A549 (cell line): ENCODE results near the gene TNS1. TPM values are rescaled to one million over a fixed set of nuclear protein-coding genes. Genes with fewer than 3 reads are reported as not detected.

ENCODE experiments used
- ATAC-seq, 2 experiments: fragments of 200-7000 bp in 1 of 2; fragments of >200 bp in 1 of 2; cut with Nextera tagmentation in 1 of 2; cut with Tn5 transposase in 1 of 2; 3 replicates each; pipeline versions ENCODE4 v1.8.0 to v1.9.1; 2018 to 2020; ENCODE audit warnings: mild to moderate bottlenecking in 1 of 2, moderate library complexity in 1 of 2
- CTCF ChIA-PET: fragments of 300-600 bp; sonication (Branson Sonifier 250); formaldehyde crosslinking; extraction: SDS; loops from one replicate; lab custom pipeline; 2021; ENCODE audit warnings: antibody characterized with exemption, inconsistent platforms; lab: Yijun Ruan, JAX
- POLR2A ChIA-PET: fragments of 350-600 bp; formaldehyde crosslinking; extraction: SDS; loops from one replicate; lab custom pipeline; 2021; ENCODE audit warnings: antibody characterized with exemption, inconsistent platforms; lab: Yijun Ruan, JAX
- DNase-seq, 2 experiments: peaks; one replicate each; pipeline versions ENCODE4 v3.0.0 to v3.0.0-alpha.2; 2011 to 2016; ENCODE audit warnings: low read depth in 1 of 2, low spot score in 1 of 2
- FAIRE-seq: peaks from 2 replicates; lab custom pipeline; 2011; peaks lifted over from hg19 to GRCh38; lab: Jason Lieb, UNC
- H3K27ac ChIP-seq, 2 experiments: fragments of >200 bp; sonication (Bioruptor Twin); formaldehyde crosslinking; 3 replicates each; pipeline ENCODE4 v1.5.1; 2016 to 2017
- H3K4me1 ChIP-seq: fragments of >200 bp; sonication (Bioruptor Twin); formaldehyde crosslinking; 3 replicates; pipeline ENCODE4 v1.6.1; 2016
- H3K4me2 ChIP-seq: fragments of >200 bp; sonication (Bioruptor Twin); formaldehyde crosslinking; 3 replicates; pipeline ENCODE4 v1.6.1; 2016
- H3K4me3 ChIP-seq: fragments of >200 bp; sonication (Bioruptor Twin); formaldehyde crosslinking; 3 replicates; pipeline ENCODE4 v1.5.1; 2016
- H3K9me3 ChIP-seq: fragments of >200 bp; sonication (Bioruptor Twin); formaldehyde crosslinking; 3 replicates; pipeline ENCODE4 v1.6.1; 2016
- CBX2 ChIP-seq: fragments of 200-600 bp; sonication (generic); IDR thresholded peaks from 2 replicates; pipeline ENCODE4 v1.6.1; 2016; ENCODE audit warnings: low read depth, mild to moderate bottlenecking, borderline replicate concordance
- EHMT2 ChIP-seq: fragments of 200-600 bp; sonication (generic); IDR thresholded peaks from 2 replicates; pipeline ENCODE4 v1.6.1; 2016; ENCODE audit warnings: antibody characterized with exemption, low read depth, mild to moderate bottlenecking, moderate library complexity
- FOSB ChIP-seq: fragments of 250-450 bp; sonication (Bioruptor Pico); IDR thresholded peaks from 2 replicates; pipeline ENCODE4 v1.5.0; 2020; ENCODE audit warnings: mild to moderate bottlenecking, moderate library complexity
- FOXS1 ChIP-seq: fragments of 250-450 bp; sonication (Bioruptor Pico); IDR thresholded peaks from 2 replicates; pipeline ENCODE4 v1.5.0; 2020; ENCODE audit warnings: mild to moderate bottlenecking, moderate library complexity
- HDAC2 ChIP-seq: fragments of 200-600 bp; sonication (generic); IDR thresholded peaks from 2 replicates; pipeline ENCODE4 v1.6.1; 2016
- HOXB13 ChIP-seq: fragments of 250-450 bp; sonication (Bioruptor Pico); IDR thresholded peaks from 2 replicates; pipeline ENCODE4 v1.5.0; 2020; ENCODE audit warnings: low read depth, mild to moderate bottlenecking, moderate library complexity
- HOXB5 ChIP-seq: fragments of 250-450 bp; sonication (Bioruptor Pico); IDR thresholded peaks from 2 replicates; pipeline ENCODE4 v1.5.0; 2020; ENCODE audit warnings: mild to moderate bottlenecking, moderate library complexity
- JUN ChIP-seq, 2 experiments: fragments of >200 bp; sonication (Bioruptor Twin); formaldehyde crosslinking; IDR thresholded peaks; 2 replicates in 1 of 2; 3 replicates in 1 of 2; pipeline ENCODE4 v1.6.1; 2016 to 2017
- KDM5A ChIP-seq: fragments of 200-600 bp; sonication (generic); IDR thresholded peaks from 2 replicates; pipeline ENCODE4 v1.6.1; 2016; ENCODE audit warnings: antibody characterized with exemption, mild to moderate bottlenecking
- MYC ChIP-seq: IDR thresholded peaks from 2 replicates; pipeline ENCODE4 v1.6.1; 2012; ENCODE audit warnings: mild to moderate bottlenecking, inconsistent platforms, low read length, improper control_type of control experiment, borderline replicate concordance
- NPAS2 ChIP-seq: fragments of 250-450 bp; sonication (Bioruptor Pico); IDR thresholded peaks from 2 replicates; pipeline ENCODE4 v1.8.0; 2022; ENCODE audit warnings: mild to moderate bottlenecking, moderate library complexity, borderline replicate concordance
- NR3C1 ChIP-seq: fragments of >200 bp; sonication (Bioruptor Twin); formaldehyde crosslinking; IDR thresholded peaks from 3 replicates; pipeline ENCODE4 v1.6.1; 2017
- PHF8 ChIP-seq: fragments of 200-600 bp; sonication (generic); IDR thresholded peaks from 2 replicates; pipeline ENCODE4 v1.6.1; 2016; ENCODE audit warnings: low read depth, mild to moderate bottlenecking, antibody characterized with exemption, moderate library complexity, borderline replicate concordance
- POLR2AphosphoS2 ChIP-seq: conservative IDR thresholded peaks from 2 replicates; pipeline ENCODE4 v1.6.1; 2012; ENCODE audit warnings: low read length, improper control_type of control experiment, inconsistent platforms
- RAD21 ChIP-seq, 2 experiments: fragments of >200 bp in 1 of 2; sonication (Bioruptor Twin) in 1 of 2; formaldehyde crosslinking in 1 of 2; IDR thresholded peaks in 1 of 2; conservative IDR thresholded peaks in 1 of 2; 2 replicates in 1 of 2; 3 replicates in 1 of 2; pipeline ENCODE4 v1.6.1; 2012 to 2018; ENCODE audit warnings: inconsistent platforms in 1 of 2
- RARB ChIP-seq: fragments of 250-450 bp; sonication (Bioruptor Pico); IDR thresholded peaks from 2 replicates; pipeline ENCODE4 v1.8.0; 2021; ENCODE audit warnings: mild to moderate bottlenecking, moderate library complexity
- SMC3 ChIP-seq: fragments of >200 bp; sonication (Bioruptor Twin); formaldehyde crosslinking; IDR thresholded peaks from 3 replicates; pipeline ENCODE4 v1.6.1; 2018; ENCODE audit warnings: inconsistent platforms
- SREBF2 ChIP-seq: fragments of 450-650 bp; IDR thresholded peaks from 2 replicates; pipeline ENCODE4 v1.6.1; 2014; ENCODE audit warnings: mild to moderate bottlenecking, moderate library complexity
- TFCP2L1 ChIP-seq: fragments of 250-450 bp; sonication (Bioruptor Pico); IDR thresholded peaks from 2 replicates; pipeline ENCODE4 v1.5.0; 2021; ENCODE audit warnings: mild to moderate bottlenecking
- USF2 ChIP-seq: fragments of 450-650 bp; IDR thresholded peaks from 2 replicates; pipeline ENCODE4 v1.6.1; 2014; ENCODE audit warnings: antibody characterized with exemption
- ZFP36 ChIP-seq: fragments of 450-650 bp; IDR thresholded peaks from 2 replicates; pipeline ENCODE4 v1.6.1; 2014; ENCODE audit warnings: borderline replicate concordance; ENCODE audit not compliant: partially characterized antibody
- WGBS: methylation state at CpG from one replicate; pipeline ENCODE4 v1.1.6; 2017; ENCODE audit errors: missing lambda C conversion rate; 5-methylcytosine and 5-hydroxymethylcytosine counted together
- polyA plus RNA-seq, 4 experiments: library from polyadenylated mRNA; depleted of rRNA in 3 of 4; stranded (reverse); fragments of >200 nt; fragmentation: RNase III in 1 of 4; extraction: RNeasy Plus Mini Kit Qiagen cat#74134 plus additional on column Dnase treatment in 1 of 4; gene quantifications; 2 replicates in 3 of 4; 3 replicates in 1 of 4; pipeline ENCODE4 v1.2.3, GENCODE V29; 2011 to 2017
- TF ChIP-seq, protein P1 (sequence below): IDR thresholded peaks from 2 replicates; pipeline ENCODE4 v1.6.1; 2012
- TF ChIP-seq, protein P2 (sequence below): fragments of >200 bp; sonication (Bioruptor Twin); formaldehyde crosslinking; IDR thresholded peaks from 3 replicates; pipeline ENCODE4 v1.5.1; 2016

The TNS1 gene
- polyA plus RNA-seq, 2 of the 4 experiments (the other 2 are of a cell fraction) = 4.9 to 10.6 TPM

DNA sequence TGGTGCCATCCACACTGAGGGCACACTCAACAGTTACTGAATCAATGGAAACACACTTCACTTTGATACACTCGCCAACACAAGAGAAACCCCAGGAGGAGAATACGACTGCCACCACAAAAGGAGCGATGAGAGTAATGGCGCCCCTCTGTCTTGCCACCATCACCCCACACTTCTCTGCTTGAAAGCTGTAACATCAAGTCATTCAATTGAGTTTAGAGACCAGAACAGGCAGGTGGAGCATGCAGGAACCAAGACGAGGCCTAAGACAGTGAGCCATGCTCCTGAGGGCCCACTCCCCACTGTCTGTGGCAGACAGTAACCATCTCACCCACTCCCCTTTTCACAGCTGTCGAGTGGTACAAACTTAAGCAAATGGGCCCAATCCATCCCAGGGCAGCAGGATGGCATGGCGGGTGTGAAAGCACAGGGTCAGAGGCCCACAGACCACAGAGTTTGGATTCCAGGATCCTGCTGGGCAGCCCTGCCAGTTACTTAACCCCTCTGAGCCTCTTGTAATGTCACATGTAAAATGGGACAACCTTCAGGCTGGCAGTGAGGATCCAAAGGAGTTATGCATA lies 101.9 kb downstream of the TNS1 start:
- CTCF ChIA-PET = interaction anchor here (1.2 to 8.4 kb wide), 14 partner anchors 10 to 115 kb away, joined by 3 to 99 read pairs (median 11); no protein-coding TSS in a partner anchor
- no peak for FAIRE-seq

GRCh38 chr2:217900010-217900779 lies 102.6 kb downstream of the TNS1 start:
- peak in 1 of 2 experiments; percentile 46 for DNase-seq
- FAIRE-seq = no peak
- Histone ChIP-seq H3K27ac (peak overlapping the region; percentile 86 to 89), H3K9me3 (peaks cover 3% of the 10 kb centered on the region; the same call in 1 of the 3 replicates), H3K4me1 (peaks cover 57% of the 10 kb centered on the region), H3K4me3 (no peak overlapping the region), H3K4me2 (peak overlapping the region; percentile 74)
- ChIA-PET POLR2A (no interaction called here), CTCF (interaction anchor here (1.0 to 8.4 kb wide), 24 partner anchors 10 to 133 kb away, joined by 3 to 99 read pairs (median 6); no protein-coding TSS in a partner anchor)
- no peak for TF ChIP-seq CBX2
- TF ChIP-seq JUN (IDR thresholded peaks at IDR 0.05) = no peak
- TF ChIP-seq USF2 = no peak
- TF ChIP-seq FOXS1 (CRISPR knock-in tag) = no peak
- TF ChIP-seq HOXB13 (CRISPR knock-in tag) = no peak
- TF ChIP-seq, protein P1, sequence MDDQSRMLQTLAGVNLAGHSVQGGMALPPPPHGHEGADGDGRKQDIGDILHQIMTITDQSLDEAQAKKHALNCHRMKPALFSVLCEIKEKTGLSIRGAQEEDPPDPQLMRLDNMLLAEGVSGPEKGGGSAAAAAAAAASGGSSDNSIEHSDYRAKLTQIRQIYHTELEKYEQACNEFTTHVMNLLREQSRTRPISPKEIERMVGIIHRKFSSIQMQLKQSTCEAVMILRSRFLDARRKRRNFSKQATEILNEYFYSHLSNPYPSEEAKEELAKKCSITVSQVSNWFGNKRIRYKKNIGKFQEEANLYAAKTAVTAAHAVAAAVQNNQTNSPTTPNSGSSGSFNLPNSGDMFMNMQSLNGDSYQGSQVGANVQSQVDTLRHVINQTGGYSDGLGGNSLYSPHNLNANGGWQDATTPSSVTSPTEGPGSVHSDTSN = no peak
- TF ChIP-seq HDAC2 = no peak
- TF ChIP-seq MYC = no peak
- TF ChIP-seq ZFP36 = no peak
- no peak for TF ChIP-seq KDM5A
- TF ChIP-seq SMC3 = no peak
- ATAC-seq = peak; percentile 10 to 15; a peak in 5 of 6 replicates
- 58% methylated on average over 13 of the region's 16 CpGs for WGBS

More for the DNA sequence above, 101.9 kb downstream of the TNS1 start:
- POLR2A ChIA-PET = no interaction called here
- peaks cover 3% of the 10 kb centered on the region; the same call in 1 of the 3 replicates for H3K9me3 ChIP-seq
- peak overlapping the region; percentile 86 to 89 for H3K27ac ChIP-seq
- TF ChIP-seq FOSB (CRISPR knock-in tag) (no peak), POLR2AphosphoS2 (no peak), NR3C1 (no peak), HOXB5 (CRISPR knock-in tag) (no peak), TFCP2L1 (CRISPR knock-in tag) (no peak), PHF8 (no peak), HDAC2 (no peak), EHMT2 (no peak), MYC (no peak), RARB (CRISPR knock-in tag) (no peak), ZFP36 (no peak), NPAS2 (CRISPR knock-in tag) (no peak), SREBF2 (no peak), RAD21 (conservative IDR thresholded peaks at IDR 0.05 in 1 of 2, IDR thresholded peaks at IDR 0.05 in 1 of 2) (no peak), HOXB13 (CRISPR knock-in tag) (no peak)
- TF ChIP-seq, protein P2, sequence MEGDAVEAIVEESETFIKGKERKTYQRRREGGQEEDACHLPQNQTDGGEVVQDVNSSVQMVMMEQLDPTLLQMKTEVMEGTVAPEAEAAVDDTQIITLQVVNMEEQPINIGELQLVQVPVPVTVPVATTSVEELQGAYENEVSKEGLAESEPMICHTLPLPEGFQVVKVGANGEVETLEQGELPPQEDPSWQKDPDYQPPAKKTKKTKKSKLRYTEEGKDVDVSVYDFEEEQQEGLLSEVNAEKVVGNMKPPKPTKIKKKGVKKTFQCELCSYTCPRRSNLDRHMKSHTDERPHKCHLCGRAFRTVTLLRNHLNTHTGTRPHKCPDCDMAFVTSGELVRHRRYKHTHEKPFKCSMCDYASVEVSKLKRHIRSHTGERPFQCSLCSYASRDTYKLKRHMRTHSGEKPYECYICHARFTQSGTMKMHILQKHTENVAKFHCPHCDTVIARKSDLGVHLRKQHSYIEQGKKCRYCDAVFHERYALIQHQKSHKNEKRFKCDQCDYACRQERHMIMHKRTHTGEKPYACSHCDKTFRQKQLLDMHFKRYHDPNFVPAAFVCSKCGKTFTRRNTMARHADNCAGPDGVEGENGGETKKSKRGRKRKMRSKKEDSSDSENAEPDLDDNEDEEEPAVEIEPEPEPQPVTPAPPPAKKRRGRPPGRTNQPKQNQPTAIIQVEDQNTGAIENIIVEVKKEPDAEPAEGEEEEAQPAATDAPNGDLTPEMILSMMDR = no peak
- ATAC-seq = no peak
- peaks cover 57% of the 10 kb centered on the region for H3K4me1 ChIP-seq
- H3K4me3 ChIP-seq = no peak overlapping the region
- no peak for DNase-seq
- peak overlapping the region; percentile 74 for H3K4me2 ChIP-seq
- 85% methylated on average over 7 of the region's 7 CpGs for WGBS
